HG03432 (cell line): Measurements from ENCODE around the gene PRPF38B.

Source experiments
- ATAC-seq: cut with Tn5 transposase; IDR thresholded peaks from one replicate; pipeline ENCODE4 v1.9.1; 2021; ENCODE audit warnings: mild to moderate bottlenecking, moderate library complexity; ENCODE audit not compliant: unreplicated experiment

Gene PRPF38B

GRCh38 chr1:108716437-108717230 lies 24.5 kb downstream of the PRPF38B start:
- ATAC-seq = no peak

DNA sequence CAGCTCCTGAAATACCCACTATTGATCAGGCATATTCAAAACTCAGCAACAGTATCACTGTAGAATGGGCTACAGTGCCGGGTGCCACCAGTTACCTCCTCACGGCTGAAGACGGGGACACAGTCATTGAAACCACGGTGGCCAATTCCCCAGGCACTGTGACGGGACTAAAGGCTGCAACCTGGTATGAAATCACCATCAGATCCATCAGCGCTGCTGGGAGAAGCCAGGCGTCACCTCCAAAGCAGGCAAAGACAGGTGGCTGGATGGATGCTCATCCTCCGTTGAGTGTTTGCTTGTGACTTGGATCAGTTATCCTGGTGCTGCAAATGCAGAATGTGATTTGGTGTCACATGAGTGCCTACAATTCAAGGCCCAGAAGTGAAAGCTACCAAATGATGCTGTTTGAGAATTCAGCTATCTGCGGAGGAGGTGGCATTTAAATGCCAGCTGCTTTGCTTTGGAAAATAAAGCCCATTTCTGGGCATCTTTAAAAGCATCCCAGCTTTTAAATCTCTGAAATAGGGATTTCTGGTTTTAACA lies 25.7 kb downstream of the PRPF38B start:
- ATAC-seq = no peak

- ATAC-seq = no peak
Observed at GRCh38 chr1:108718927-108719655, 27.0 kb downstream of the PRPF38B start.

GRCh38 chr1:108719656-108720435 lies 27.7 kb downstream of the PRPF38B start:
- ATAC-seq = no peak

- no peak for ATAC-seq
Observed at GRCh38 chr1:108722292-108722691, 30.2 kb downstream of the PRPF38B start.

DNA sequence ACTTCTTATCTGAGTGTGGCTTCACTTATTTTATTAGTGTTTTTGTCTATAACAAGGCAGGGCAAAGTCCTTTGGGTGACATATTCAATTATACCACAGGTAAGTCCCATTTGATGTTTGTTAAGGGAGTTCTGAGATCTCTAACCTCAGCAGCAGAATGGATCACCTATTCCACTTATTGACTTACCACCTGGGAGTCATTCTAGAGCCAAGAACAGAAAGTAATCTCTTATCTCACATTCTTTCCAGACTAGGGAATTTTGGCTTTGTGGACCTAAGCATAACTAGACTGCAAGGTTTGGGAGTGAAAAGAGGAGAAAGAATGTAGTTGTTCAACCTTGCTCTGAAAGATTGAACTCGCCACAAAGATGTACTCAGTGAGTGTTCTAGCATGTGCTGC lies 33.8 kb downstream of the PRPF38B start:
- ATAC-seq = no peak

DNA sequence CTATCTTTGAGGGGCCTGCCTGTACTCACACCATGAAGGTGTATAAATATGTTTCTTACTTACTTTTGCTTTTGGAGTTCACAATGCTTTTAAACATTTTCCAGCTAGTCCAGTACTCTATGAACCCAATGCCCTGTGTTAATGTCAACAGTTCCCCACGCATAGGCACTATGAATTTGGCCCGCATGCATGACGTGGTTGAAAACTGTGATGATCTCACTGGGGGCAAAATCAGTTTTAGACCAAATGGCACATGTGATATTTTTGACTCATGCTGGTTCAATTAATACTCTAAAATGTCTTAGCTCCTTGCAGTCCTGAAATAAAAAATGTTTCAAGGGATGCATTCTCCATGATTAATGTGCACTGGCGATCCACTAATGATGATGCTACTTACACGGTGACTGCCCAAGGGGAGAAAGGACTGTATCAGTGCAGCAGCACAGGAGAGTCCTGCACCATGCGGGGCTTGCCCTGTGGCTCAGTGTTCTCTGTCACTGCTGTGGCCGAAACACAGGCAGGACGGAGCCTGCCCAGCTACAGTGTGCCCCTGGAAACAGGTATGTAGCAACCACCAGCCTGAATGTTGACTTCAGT lies 36.3 kb downstream of the PRPF38B start:
- no peak for ATAC-seq

DNA sequence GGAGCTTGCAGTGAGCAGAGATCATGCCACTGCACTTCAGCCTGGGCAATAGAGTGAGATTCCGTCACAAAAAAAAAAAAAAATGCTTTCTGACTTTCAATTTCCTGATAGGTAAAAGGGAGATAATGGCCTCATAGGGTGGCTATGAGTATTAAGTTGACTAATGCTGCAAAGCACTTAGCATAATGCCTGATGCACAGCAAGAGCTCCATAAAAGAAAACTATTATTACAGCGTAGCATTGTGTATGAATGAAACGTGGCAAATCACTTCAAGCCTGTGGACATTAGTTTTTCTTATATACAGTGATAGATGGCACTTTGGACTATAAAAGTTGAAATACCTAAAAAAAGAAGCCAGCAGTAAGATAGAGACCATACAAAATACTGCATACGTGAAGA lies 37.4 kb downstream of the PRPF38B start:
- ATAC-seq = no peak

DNA sequence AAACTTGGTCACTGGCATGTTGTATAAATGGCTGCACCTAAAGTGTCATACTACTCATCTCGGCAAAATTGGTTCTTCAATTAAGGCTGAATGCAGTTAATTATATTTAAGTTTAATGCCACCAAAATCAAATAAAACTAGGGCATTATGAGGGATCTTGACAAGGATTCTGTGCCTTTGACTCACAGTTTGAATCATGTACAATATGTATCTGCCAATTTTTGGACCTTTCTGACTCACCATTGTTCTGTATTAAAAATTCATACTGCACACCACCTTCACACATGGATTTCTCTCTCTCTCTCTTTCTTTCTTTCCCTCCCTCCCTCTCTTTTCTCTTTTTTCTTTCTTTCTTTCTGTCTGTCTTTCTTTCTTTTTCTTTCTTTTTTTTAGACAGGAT lies 40.3 kb downstream of the PRPF38B start:
- no peak for ATAC-seq

DNA sequence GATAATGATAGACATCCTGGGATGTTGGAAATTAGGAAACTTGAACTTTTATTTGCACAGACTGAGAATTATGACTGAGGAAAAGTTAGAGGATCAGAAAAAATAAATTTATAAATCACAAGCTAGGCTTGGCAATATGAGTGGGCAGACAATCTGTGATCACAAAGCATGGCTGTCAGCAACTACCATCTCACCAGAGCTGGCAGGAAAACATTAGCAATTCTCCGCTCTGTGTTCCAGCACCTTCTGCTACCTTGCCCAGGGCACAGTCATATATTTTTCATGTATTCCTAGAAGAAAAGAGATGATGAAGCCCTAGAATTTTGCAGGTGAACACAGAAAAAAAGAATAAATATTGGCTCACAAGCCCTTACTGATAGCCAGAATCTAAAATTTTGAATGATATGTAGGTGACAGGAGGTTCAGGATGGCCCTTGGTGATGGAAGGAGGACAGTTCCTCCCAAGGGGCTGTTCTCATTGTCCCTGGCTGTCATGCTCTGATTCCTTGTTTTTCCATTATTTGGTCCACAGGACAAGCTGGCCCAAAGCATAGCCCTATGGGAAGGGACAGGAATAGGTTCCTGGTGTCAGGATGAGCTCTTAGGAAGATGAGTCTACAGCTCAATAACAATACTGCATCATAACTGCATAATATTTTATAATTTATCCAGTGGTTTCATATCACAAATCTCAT lies 42.2 kb downstream of the PRPF38B start:
- ATAC-seq = no peak

DNA sequence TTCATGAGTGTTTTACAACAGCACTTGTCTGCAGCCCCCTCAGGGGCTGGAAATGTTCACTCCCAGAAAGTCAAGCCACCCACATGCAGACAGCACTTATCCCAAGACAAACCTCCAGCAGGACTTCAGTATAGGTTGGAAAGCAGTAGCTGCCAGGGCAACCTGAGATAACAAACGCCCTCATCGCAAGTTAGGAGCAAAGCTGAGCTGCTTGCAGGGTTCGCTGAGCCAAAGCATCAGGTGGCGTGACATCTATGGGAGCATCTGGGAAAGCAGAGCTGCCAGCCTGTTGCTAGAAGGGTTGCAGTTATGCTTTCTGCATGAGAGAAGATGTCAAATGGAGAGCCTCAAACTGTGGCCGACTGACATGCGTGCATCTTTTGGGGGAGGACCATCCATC lies 50.1 kb downstream of the PRPF38B start:
- no peak for ATAC-seq

DNA sequence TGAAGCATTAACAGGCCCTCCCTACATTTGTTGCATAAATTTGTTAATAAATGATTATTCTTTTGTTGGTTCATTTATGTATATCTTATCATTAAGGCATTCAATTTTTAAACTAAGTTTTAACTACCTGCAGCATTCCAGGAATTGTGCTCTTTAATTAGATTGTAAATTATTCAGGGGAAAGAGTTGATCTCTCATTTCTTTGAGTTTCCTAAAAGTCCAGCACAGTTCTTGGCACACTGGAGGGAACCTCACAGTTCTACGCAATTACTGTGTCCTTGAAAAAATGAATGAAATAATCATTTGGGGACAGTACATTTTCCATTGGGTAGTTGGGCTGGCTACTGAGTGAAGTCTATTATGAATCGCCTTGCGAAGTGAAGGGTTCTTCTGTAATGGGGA lies 53.9 kb downstream of the PRPF38B start:
- ATAC-seq = no peak

DNA sequence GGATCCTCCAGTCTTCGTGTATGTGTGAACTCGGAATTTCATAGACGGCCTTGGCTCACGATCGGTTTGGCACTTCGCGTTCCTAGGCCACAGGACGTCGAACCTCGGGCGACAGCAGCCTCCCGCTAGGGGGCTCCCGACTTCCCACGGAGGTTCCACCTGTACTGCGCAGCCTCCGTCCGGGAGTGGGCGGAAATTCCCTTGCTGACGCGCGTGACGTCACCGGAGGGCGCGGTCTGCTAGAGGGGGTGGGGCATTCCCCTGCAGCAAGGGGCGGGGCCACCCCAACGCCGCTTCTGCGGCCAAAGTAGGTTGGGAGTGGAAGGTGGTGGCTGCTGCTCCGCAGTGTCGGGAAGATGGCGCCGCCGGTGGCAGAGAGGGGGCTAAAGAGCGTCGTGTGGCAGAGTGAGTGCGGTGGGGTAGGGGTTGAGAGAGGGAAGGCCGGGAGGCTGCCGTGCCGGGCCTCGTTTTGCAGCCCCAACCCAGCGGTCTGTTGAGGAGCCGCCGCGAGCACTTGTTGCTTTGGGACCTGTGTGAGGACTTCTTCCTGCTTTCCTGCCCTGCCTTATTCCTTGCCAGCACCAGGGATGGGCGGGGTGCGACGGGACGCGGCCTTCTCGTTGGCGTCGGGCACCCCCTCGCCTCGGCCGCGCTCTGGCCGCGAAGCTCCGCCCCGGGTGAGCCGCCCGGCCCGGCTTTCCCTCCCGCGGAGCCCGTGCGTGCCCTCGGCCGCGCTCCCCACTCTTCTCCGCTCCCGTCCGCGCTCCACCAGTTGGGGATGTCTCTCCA lies 54.5 kb downstream of the PRPF38B start, which contains the start of gene STXBP3:
TSS of gene STXBP3 (plus strand) at position 293 of the 789 bp plus-strand sequence. CDS start at position 357, 64 bp downstream.
- peak; percentile 94 for ATAC-seq

DNA sequence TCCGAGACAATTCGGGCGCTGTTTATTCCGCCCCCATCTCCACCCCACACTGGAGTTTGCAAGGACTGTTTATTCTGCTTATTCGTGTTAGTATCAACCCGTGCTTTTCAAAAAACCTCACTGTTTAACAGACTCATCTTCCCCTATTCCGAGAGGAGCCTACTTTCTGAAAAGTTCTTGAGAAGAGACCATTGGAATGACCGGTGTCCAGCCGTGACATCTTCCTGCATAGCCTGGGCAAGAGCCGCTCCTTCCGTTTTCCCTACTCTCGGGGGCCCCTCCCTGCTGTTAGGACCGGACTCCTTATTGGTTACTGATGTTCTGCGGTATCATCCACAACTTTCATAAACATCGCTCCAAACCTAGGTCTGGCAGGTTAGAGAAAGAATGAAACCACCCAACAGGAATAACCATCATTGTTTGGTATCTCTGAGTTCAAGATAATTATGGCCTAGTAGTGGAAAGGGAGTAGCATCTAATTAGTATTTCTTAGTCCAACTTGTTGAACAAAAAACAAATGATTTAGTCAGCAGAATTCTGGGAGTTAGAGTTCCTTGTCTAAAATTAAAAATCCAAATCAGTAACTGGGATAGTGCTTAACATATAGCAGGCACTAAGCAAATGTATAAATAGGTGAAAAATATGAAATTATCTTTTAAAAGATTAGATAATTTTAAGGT lies 55.2 kb downstream of the PRPF38B start:
- ATAC-seq = peak; percentile 38

GRCh38 chr1:108747898-108748297 lies 55.8 kb downstream of the PRPF38B start:
- no peak for ATAC-seq

- no peak for ATAC-seq
Observed at GRCh38 chr1:108749081-108749480, 57.0 kb downstream of the PRPF38B start.

GRCh38 chr1:108750476-108751181 lies 58.5 kb downstream of the PRPF38B start:
- no peak for ATAC-seq
